Mesendoderm (in vitro differentiated cells): ENCODE measurements around the gene GOLPH3L.
"Not testable (repeated sequence)": the region's sequence is repeated elsewhere in the genome, so short reads cannot be mapped to it uniquely, and the experiment has no call there.

Experiments
- DNase-seq: peaks from one replicate; pipeline ENCODE4 v3.0.0; 2013
- H2AK5ac ChIP-seq: 2 replicates; pipeline ENCODE4 v1.6.1; 2013; ENCODE audit warnings: low read length, inconsistent platforms
- H2BK120ac ChIP-seq: 2 replicates; pipeline ENCODE4 v1.6.1; 2013; ENCODE audit warnings: low read depth, mild to moderate bottlenecking, low read length, moderate library complexity, mixed read lengths
- H2BK15ac ChIP-seq: replicated peaks from 2 replicates; pipeline ENCODE4 v1.6.1; 2013; ENCODE audit warnings: low read depth, mild to moderate bottlenecking, moderate library complexity
- H2BK5ac ChIP-seq: 2 replicates; pipeline ENCODE4 v1.6.1; 2013; ENCODE audit warnings: low read length, inconsistent platforms
- H3K18ac ChIP-seq: 2 replicates; pipeline ENCODE4 v1.6.1; 2013; ENCODE audit warnings: mild to moderate bottlenecking, low read length, mixed read lengths
- H3K23ac ChIP-seq: one replicate; pipeline ENCODE4 v1.6.1; 2013; ENCODE audit warnings: low read length
- H3K27ac ChIP-seq: 2 replicates; pipeline ENCODE4 v1.5.1; 2013; ENCODE audit warnings: low read depth, mild to moderate bottlenecking, inconsistent platforms, low read length, moderate library complexity
- H3K27me3 ChIP-seq: 2 replicates; pipeline ENCODE4 v1.6.1; 2013; ENCODE audit warnings: low read length, control low read depth, mild to moderate bottlenecking, inconsistent platforms; ENCODE audit not compliant: insufficient read depth, poor library complexity
- H3K36me3 ChIP-seq: 2 replicates; pipeline ENCODE4 v1.6.1; 2013; ENCODE audit warnings: low read length, inconsistent platforms; ENCODE audit not compliant: control insufficient read depth, insufficient read depth
- H3K4ac ChIP-seq: one replicate; pipeline ENCODE4 v1.6.1; 2013; ENCODE audit warnings: low read depth, mild to moderate bottlenecking, low read length, moderate library complexity
- H3K4me1 ChIP-seq: 2 replicates; pipeline ENCODE4 v1.6.1; 2013; ENCODE audit warnings: low read depth, low read length, inconsistent platforms; ENCODE audit not compliant: control insufficient read depth
- H3K4me2 ChIP-seq: 2 replicates; pipeline ENCODE4 v1.6.1; 2013; ENCODE audit warnings: low read length
- H3K4me3 ChIP-seq: 2 replicates; pipeline ENCODE4 v1.5.1; 2013; ENCODE audit warnings: mild to moderate bottlenecking, low read length
- H3K56ac ChIP-seq: one replicate; pipeline ENCODE4 v1.6.1; 2013; ENCODE audit warnings: low read length
- H3K79me1 ChIP-seq: 2 replicates; pipeline ENCODE4 v1.6.1; 2013; ENCODE audit warnings: low read length, inconsistent platforms
- H3K79me2 ChIP-seq: 2 replicates; pipeline ENCODE4 v1.6.1; 2013; ENCODE audit warnings: mild to moderate bottlenecking, low read length; ENCODE audit not compliant: control insufficient read depth, insufficient read depth
- H3K9ac ChIP-seq: 2 replicates; pipeline ENCODE4 v1.6.1; 2013; ENCODE audit warnings: low read length, inconsistent platforms
- H4K5ac ChIP-seq: one replicate; pipeline ENCODE4 v1.6.1; 2013; ENCODE audit warnings: low read length
- H4K8ac ChIP-seq: one replicate; pipeline ENCODE4 v1.6.1; 2013; ENCODE audit warnings: low read depth, mild to moderate bottlenecking, control low read depth, low read length, moderate library complexity
- WGBS: extraction: QIAGEN DNeasy Blood & Tissue Kit; methylation state at CpG from one replicate; pipeline ENCODE4 v1.1.7; 2013; ENCODE audit warnings: low lambda C conversion rate, missing lambda C conversion rate; ENCODE audit not compliant: insufficient coverage; ENCODE audit errors: extremely low coverage; 5-methylcytosine and 5-hydroxymethylcytosine counted together

GOLPH3L gene

GRCh38 chr1:150718225-150718891, 21.4 kb upstream of the GOLPH3L start:
- H3K79me1 ChIP-seq = no peaks in the 10 kb centered on the region
- H3K4ac ChIP-seq = no peak overlapping the region
- no peak overlapping the region for H3K23ac ChIP-seq
- no peak overlapping the region for H4K8ac ChIP-seq
- H3K56ac ChIP-seq = no peak overlapping the region
- DNase-seq = no peak
- no peak overlapping the region for H3K4me3 ChIP-seq
- no peaks in the 10 kb centered on the region for H3K36me3 ChIP-seq
- no peak overlapping the region for H3K27ac ChIP-seq
- H3K79me2 ChIP-seq = no peaks in the 10 kb centered on the region
- H3K4me2 ChIP-seq = no peak overlapping the region
- WGBS = no CpG with 5 or more reads among the region's 11 CpGs
- no peaks in the 10 kb centered on the region for H3K27me3 ChIP-seq
- no peak overlapping the region for H2BK5ac ChIP-seq
- H3K9ac ChIP-seq = no peak overlapping the region
- no peak overlapping the region for H4K5ac ChIP-seq
- no peak overlapping the region for H2BK15ac ChIP-seq
- H3K4me1 ChIP-seq = no peaks in the 10 kb centered on the region
- H2BK120ac ChIP-seq = no peak overlapping the region
- no peak overlapping the region for H3K18ac ChIP-seq
- H2AK5ac ChIP-seq = no peak overlapping the region

GRCh38 chr1:150709031-150709430, 12.1 kb upstream of the GOLPH3L start:
- not testable (repeated sequence) for H3K27me3 ChIP-seq, DNase-seq, H3K4me2 ChIP-seq, H3K79me1 ChIP-seq, H3K18ac ChIP-seq, H3K4me1 ChIP-seq, H3K23ac ChIP-seq, H2BK15ac ChIP-seq, H3K9ac ChIP-seq, H3K27ac ChIP-seq, H3K56ac ChIP-seq, H3K79me2 ChIP-seq, H4K5ac ChIP-seq, H4K8ac ChIP-seq, H2BK120ac ChIP-seq, H3K4me3 ChIP-seq, H2BK5ac ChIP-seq, H2AK5ac ChIP-seq, H3K36me3 ChIP-seq, H3K4ac ChIP-seq
- WGBS = no CpG with 5 or more reads among the region's 1 CpG

GRCh38 chr1:150708595-150708994, 11.6 kb upstream of the GOLPH3L start:
- no peak overlapping the region for H4K8ac ChIP-seq
- no peaks in the 10 kb centered on the region for H3K79me1 ChIP-seq
- no CpG with 5 or more reads among the region's 2 CpGs for WGBS
- no peak overlapping the region for H3K9ac ChIP-seq
- no peak overlapping the region for H2BK15ac ChIP-seq
- H2AK5ac ChIP-seq = no peak overlapping the region
- H4K5ac ChIP-seq = no peak overlapping the region
- no peak overlapping the region for H3K56ac ChIP-seq
- no peaks in the 10 kb centered on the region for H3K36me3 ChIP-seq
- no peak overlapping the region for H3K18ac ChIP-seq
- no peak overlapping the region for H3K4me3 ChIP-seq
- no peak overlapping the region for H2BK5ac ChIP-seq
- no peak overlapping the region for H3K4me2 ChIP-seq
- no peaks in the 10 kb centered on the region for H3K79me2 ChIP-seq
- no peak overlapping the region for H2BK120ac ChIP-seq
- no peak for DNase-seq
- H3K23ac ChIP-seq = no peak overlapping the region
- no peaks in the 10 kb centered on the region for H3K27me3 ChIP-seq
- no peak overlapping the region for H3K27ac ChIP-seq
- H3K4ac ChIP-seq = no peak overlapping the region
- no peaks in the 10 kb centered on the region for H3K4me1 ChIP-seq

- Histone ChIP-seq H3K4me3 (no peak overlapping the region), H3K79me2 (no peaks in the 10 kb centered on the region), H3K18ac (no peak overlapping the region)
These were observed 9.1 kb upstream of the GOLPH3L start for GRCh38 chr1:150706091-150706490.

GRCh38 chr1:150703427-150703826, 6.5 kb upstream of the GOLPH3L start:
- Histone ChIP-seq H3K4me1 (no peaks in the 10 kb centered on the region), H4K8ac (no peak overlapping the region), H3K27ac (no peak overlapping the region), H3K4ac (no peak overlapping the region), H3K9ac (no peak overlapping the region), H2AK5ac (no peak overlapping the region), H3K23ac (no peak overlapping the region), H2BK120ac (no peak overlapping the region), H3K27me3 (no peaks in the 10 kb centered on the region), H3K56ac (no peak overlapping the region), H2BK15ac (no peak overlapping the region), H3K79me2 (no peaks in the 10 kb centered on the region), H3K4me3 (no peak overlapping the region), H4K5ac (no peak overlapping the region), H2BK5ac (no peak overlapping the region), H3K18ac (no peak overlapping the region), H3K79me1 (no peaks in the 10 kb centered on the region), H3K4me2 (no peak overlapping the region), H3K36me3 (no peaks in the 10 kb centered on the region)
- DNase-seq = no peak

More at GRCh38 chr1:150706091-150706490, 9.1 kb upstream of the GOLPH3L start:
- H3K9ac ChIP-seq = no peak overlapping the region
- H2BK120ac ChIP-seq = no peak overlapping the region
- no peak overlapping the region for H3K23ac ChIP-seq
- H3K4ac ChIP-seq = no peak overlapping the region
- no peaks in the 10 kb centered on the region for H3K4me1 ChIP-seq
- no peak overlapping the region for H3K4me2 ChIP-seq
- H3K36me3 ChIP-seq = no peaks in the 10 kb centered on the region
- H3K27ac ChIP-seq = no peak overlapping the region
- no peak overlapping the region for H4K5ac ChIP-seq
- DNase-seq = no peak
- H3K27me3 ChIP-seq = no peaks in the 10 kb centered on the region
- no peak overlapping the region for H2BK15ac ChIP-seq
- no peak overlapping the region for H2BK5ac ChIP-seq
- H3K79me1 ChIP-seq = no peaks in the 10 kb centered on the region
- H3K56ac ChIP-seq = no peak overlapping the region
- no peak overlapping the region for H2AK5ac ChIP-seq
- WGBS = no CpG with 5 or more reads among the region's 1 CpG
- no peak overlapping the region for H4K8ac ChIP-seq

- Histone ChIP-seq H4K5ac (no peak overlapping the region), H3K79me1 (no peaks in the 10 kb centered on the region), H2BK120ac (no peak overlapping the region), H3K79me2 (peaks cover 2% of the 10 kb centered on the region), H3K18ac (no peak overlapping the region), H3K4me2 (peak overlapping the region; percentile 59), H3K23ac (no peak overlapping the region), H2BK15ac (no peak overlapping the region), H3K27me3 (no peaks in the 10 kb centered on the region), H3K27ac (no peak overlapping the region), H2BK5ac (no peak overlapping the region), H2AK5ac (no peak overlapping the region), H3K4me1 (no peaks in the 10 kb centered on the region), H3K4ac (no peak overlapping the region), H3K9ac (peak overlapping the region; percentile 81), H3K36me3 (no peaks in the 10 kb centered on the region), H3K4me3 (peak overlapping the region; percentile 95), H3K56ac (peak overlapping the region; percentile 89), H4K8ac (no peak overlapping the region)
- peak; percentile 23 for DNase-seq
- no CpG with 5 or more reads among the region's 6 CpGs for WGBS
These were observed 364 bp downstream of the GOLPH3L start for GRCh38 chr1:150696590-150696989.
